Measurements from ENCODE around the gene ZNRF1. TPM values are rescaled to one million over a fixed set of nuclear protein-coding genes. Genes with fewer than 3 reads are reported as not detected.

The ZNRF1 gene
- total RNA-seq, 1 experiment from 2014 or later = 48.2 TPM

DNA sequence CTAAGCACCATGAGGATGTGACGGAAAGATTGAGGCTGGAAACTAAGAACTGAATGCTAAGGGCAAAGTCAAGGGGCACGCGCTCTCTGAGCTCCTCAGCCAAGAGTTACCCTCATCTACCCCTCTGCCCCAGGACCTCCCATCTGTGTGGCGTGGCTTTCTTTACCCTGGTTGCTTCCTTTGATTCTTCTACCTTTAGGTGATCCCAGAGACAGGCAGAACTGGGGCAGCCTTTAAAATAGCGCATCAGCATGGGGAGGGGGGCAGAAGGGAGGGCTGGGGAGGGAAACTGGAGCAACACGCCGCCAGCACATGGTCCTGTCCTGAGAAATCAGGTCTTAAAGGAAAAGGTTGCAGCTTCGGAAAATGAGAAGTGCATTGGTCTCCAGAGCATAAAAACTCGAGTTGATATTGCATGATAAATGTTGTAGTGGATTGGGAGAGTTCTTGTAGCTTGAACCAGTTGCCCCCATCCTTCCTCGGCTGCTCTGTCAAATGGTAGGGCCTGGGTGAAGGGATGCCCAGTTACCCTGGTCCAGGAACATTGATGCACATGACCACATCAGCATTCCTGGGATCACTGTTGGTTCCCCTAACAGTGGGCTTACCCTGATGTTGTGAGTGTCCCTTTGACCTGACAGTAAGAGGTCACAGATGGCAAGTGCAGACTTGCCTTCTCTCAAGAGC is 88.0 kb downstream of the ZNRF1 start (continued):
- TF ChIP-seq EZH2 (IDR thresholded peaks at IDR 0.05) = no peak
- TF ChIP-seq, protein P1, sequence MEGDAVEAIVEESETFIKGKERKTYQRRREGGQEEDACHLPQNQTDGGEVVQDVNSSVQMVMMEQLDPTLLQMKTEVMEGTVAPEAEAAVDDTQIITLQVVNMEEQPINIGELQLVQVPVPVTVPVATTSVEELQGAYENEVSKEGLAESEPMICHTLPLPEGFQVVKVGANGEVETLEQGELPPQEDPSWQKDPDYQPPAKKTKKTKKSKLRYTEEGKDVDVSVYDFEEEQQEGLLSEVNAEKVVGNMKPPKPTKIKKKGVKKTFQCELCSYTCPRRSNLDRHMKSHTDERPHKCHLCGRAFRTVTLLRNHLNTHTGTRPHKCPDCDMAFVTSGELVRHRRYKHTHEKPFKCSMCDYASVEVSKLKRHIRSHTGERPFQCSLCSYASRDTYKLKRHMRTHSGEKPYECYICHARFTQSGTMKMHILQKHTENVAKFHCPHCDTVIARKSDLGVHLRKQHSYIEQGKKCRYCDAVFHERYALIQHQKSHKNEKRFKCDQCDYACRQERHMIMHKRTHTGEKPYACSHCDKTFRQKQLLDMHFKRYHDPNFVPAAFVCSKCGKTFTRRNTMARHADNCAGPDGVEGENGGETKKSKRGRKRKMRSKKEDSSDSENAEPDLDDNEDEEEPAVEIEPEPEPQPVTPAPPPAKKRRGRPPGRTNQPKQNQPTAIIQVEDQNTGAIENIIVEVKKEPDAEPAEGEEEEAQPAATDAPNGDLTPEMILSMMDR (IDR thresholded peaks at IDR 0.05 in 2 of 3, conservative IDR thresholded peaks at IDR 0.05 in 1 of 3; ENCODE audit: borderline replicate concordance in 1 of 3, insufficient read depth in 1 of 3, low read depth in 2 of 3, low read length in 2 of 3) = no peak
- TF ChIP-seq JUND (IDR thresholded peaks at IDR 0.05) = no peak
- TF ChIP-seq SP1 (IDR thresholded peaks at IDR 0.05; ENCODE audit: low read depth) = no peak
- TF ChIP-seq ELF1 (IDR thresholded peaks at IDR 0.05; ENCODE audit: borderline replicate concordance, low read depth) = no peak
- no peak for TF ChIP-seq ZNF274 (IDR thresholded peaks at IDR 0.05; ENCODE audit: low read depth, low read length)
- TF ChIP-seq FOSL1 (IDR thresholded peaks at IDR 0.05; ENCODE audit: low read depth) = no peak
- TF ChIP-seq CBX3 (IDR thresholded peaks at IDR 0.05; ENCODE audit: low read depth) = no peak

DNA sequence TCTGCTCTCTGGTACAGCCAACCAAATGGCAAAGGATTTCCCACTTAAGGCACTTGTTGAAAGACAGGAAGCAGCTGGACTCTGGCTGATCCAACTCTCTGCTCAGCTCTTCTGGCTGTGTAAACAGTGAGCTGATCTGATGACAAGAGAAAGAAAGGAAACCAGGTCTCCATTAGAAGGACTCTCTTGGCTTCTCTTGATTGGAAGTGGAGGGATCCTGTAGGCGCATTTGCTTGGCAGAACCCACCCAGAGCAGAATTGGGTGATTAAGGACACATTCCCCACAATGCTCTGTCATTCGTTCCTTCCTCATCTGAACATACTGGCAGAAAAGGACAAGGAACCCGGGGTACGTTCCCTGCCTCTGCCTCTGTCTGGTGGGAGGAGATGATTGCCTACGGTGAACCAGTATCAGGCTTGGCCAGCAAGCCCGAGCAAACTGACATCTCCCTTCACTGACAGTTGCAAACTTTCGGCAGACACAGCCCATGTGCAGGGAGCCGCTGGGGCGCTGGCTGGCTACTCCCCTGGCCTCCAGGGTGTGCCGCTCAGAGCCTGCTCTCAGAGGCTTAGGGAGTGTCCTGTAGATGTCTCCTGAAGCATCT is 88.7 kb downstream of the ZNRF1 start:
- Histone ChIP-seq H3K9ac (ENCODE audit: low read length) (no peak overlapping the region), H3K4me1 (ENCODE audit: control insufficient read depth in 1 of 2, insufficient read depth in 2 of 2, low read length in 2 of 2) (peaks cover 41 to 59% of the 10 kb centered on the region in 2 experiments), H3K27ac (ENCODE audit: low read depth, low read length) (no peak overlapping the region), H2AFZ (ENCODE audit: low read depth, low read length, poor library complexity, severe bottlenecking) (no peak overlapping the region), H3K27me3 (ENCODE audit: insufficient read depth, low read length) (no peaks in the 10 kb centered on the region), H3K9me2 (ENCODE audit: insufficient read depth) (no peaks in the 10 kb centered on the region), H4K20me1 (ENCODE audit: insufficient read depth) (no peaks in the 10 kb centered on the region), H3K36me3 (ENCODE audit: control insufficient read depth in 1 of 2, insufficient read depth in 2 of 2, low read length in 2 of 2) (no peaks in the 10 kb centered on the region), H3K4me3 (replicated peaks in 1 of 2; ENCODE audit: low read depth in 1 of 2, low read length in 2 of 2) (no peak overlapping the region), H3K9me3 (ENCODE audit: control insufficient read depth in 1 of 2, insufficient read depth in 1 of 2, low read depth in 1 of 2, low read length in 2 of 2) (no peaks in the 10 kb centered on the region), H3K79me2 (ENCODE audit: insufficient read depth, low read length) (peaks cover 31% of the 10 kb centered on the region), H3K4me2 (ENCODE audit: low read length) (no peak overlapping the region)
- no peak for ATAC-seq
- CTCF ChIA-PET = interaction anchor here (1.0 to 1.9 kb wide), 2 partner anchors 24 to 89 kb away, joined by 4 to 5 read pairs; partner anchors contain the start of gene ZNRF1
- intact Hi-C loops (cut with micrococcal nuclease) = no loop called here
- no TSS peak for BruUV-seq (replicated peaks)
- DNase-seq (ENCODE audit: low read depth, low spot score) = no peak
- RAD21 ChIA-PET (ENCODE audit: low non-redundant PET in 1 of 2, low total read pairs in 2 of 2, uncharacterized antibody in 2 of 2, unreplicated experiment in 2 of 2) = no interaction called here
- TF ChIP-seq FOSL1 (IDR thresholded peaks at IDR 0.05; ENCODE audit: low read depth) (no peak), SRF (IDR thresholded peaks at IDR 0.05; ENCODE audit: low read depth) (no peak), EGR1 (IDR thresholded peaks at IDR 0.05; ENCODE audit: low read depth) (no peak), YY1 (IDR thresholded peaks at IDR 0.05; ENCODE audit: extremely low read depth, insufficient replicate concordance, low read depth, low read length) (no peak), JUND (IDR thresholded peaks at IDR 0.05) (no peak), TCF7L2 (IDR thresholded peaks at IDR 0.05; ENCODE audit: borderline replicate concordance, extremely low read depth, insufficient read depth, insufficient read length) (no peak), SP1 (IDR thresholded peaks at IDR 0.05; ENCODE audit: low read depth) (no peak), POLR2A (IDR thresholded peaks at IDR 0.05; ENCODE audit: borderline replicate concordance, extremely low read depth, insufficient read depth, insufficient read length) (no peak), ELF1 (IDR thresholded peaks at IDR 0.05; ENCODE audit: borderline replicate concordance, low read depth) (no peak), CEBPB (IDR thresholded peaks at IDR 0.05; ENCODE audit: low read depth) (no peak), SIN3A (IDR thresholded peaks at IDR 0.05; ENCODE audit: low read depth) (no peak)
- TF ChIP-seq, protein P2, sequence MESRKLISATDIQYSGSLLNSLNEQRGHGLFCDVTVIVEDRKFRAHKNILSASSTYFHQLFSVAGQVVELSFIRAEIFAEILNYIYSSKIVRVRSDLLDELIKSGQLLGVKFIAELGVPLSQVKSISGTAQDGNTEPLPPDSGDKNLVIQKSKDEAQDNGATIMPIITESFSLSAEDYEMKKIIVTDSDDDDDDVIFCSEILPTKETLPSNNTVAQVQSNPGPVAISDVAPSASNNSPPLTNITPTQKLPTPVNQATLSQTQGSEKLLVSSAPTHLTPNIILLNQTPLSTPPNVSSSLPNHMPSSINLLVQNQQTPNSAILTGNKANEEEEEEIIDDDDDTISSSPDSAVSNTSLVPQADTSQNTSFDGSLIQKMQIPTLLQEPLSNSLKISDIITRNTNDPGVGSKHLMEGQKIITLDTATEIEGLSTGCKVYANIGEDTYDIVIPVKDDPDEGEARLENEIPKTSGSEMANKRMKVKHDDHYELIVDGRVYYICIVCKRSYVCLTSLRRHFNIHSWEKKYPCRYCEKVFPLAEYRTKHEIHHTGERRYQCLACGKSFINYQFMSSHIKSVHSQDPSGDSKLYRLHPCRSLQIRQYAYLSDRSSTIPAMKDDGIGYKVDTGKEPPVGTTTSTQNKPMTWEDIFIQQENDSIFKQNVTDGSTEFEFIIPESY (IDR thresholded peaks at IDR 0.05; ENCODE audit: extremely low read depth, insufficient replicate concordance, low read length) = no peak
- TF ChIP-seq, protein P3, sequence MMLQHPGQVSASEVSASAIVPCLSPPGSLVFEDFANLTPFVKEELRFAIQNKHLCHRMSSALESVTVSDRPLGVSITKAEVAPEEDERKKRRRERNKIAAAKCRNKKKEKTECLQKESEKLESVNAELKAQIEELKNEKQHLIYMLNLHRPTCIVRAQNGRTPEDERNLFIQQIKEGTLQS (IDR thresholded peaks at IDR 0.05) = no peak
- POLR2A ChIA-PET = no interaction called here
